NCI-H2107 treated with DMSO at 0.1 percent for 48 hours (cell line): Measurements from ENCODE around the gene THSD7B.
"Not testable (repeated sequence)": the region's sequence is repeated elsewhere in the genome, so short reads cannot be mapped to it uniquely, and the experiment has no call there.

Source experiments
- DNase-seq: peaks from one replicate; lab custom pipeline; 2025; ENCODE audit not compliant: unreplicated experiment; lab: John Stamatoyannopoulos, UW

Gene THSD7B

DNA sequence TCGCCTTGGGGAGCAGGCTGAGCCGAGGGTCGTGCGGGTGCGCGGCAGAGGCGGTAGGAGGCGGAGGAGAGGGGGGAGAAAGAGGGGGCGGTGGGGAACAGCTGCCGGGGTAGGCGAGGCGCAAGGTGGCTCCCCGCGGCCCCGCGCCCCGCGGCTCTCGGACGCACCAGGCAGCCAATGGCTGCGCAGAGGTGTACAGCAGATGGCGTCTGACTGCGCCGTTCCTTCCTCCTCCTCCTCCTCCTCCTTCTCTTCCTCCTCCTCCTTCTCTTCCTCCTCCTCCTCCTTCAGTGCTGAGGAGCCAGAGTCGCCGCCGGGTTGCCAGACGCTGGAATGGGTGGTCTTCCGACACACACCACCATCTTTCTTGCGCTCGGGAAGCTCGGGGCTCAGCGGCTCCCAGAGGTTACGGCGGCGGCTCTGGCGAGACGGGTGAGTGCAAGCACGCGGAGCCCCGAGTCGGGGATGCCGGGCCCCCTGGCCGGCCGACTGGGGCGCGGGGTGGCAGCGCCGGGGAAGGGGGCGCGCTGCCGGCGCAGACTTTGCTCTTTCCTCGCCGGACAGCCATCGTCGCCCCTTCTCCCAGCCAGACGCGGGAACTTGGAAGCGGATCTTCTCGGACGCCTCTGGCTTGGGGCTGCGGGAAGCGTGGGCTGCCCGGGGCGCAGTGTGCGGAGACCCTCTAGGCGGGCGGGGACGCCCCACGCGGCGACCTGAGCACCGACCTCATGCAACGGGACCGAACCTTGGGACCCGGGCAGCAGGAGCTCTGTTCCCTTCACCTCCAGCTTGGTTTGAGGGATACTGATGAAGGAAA is at the start of gene THSD7B:
Gene THSD7B (plus strand): TSS at position 290 of the 817 bp plus-strand sequence. CDS start 116,634 bp downstream, outside the sequence.
- no peak for DNase-seq

GRCh38 chr2:136718273-136718672 is 47.1 kb upstream of the THSD7B start:
- DNase-seq = no peak

GRCh38 chr2:136727973-136728699 is 37.2 kb upstream of the THSD7B start:
- no peak for DNase-seq

DNA sequence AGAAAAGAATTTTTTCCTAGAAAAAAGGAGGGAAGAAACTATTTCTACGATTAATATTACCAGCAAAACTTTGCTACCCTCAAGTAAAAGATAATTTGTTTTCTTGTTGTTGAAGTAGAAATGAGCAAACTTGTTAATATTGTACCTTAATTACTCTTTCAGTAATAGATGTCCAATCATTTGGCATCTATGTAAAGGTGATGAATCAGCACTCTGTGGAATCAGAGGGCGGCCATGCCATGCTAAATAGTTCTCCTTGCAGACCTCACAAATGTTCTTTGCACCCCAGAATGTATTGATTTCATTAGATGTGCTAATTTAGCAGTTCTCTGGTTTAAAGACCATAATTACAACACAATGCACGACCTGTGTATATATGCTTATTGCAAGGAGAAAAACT is 29.1 kb upstream of the THSD7B start:
- DNase-seq = no peak

DNA sequence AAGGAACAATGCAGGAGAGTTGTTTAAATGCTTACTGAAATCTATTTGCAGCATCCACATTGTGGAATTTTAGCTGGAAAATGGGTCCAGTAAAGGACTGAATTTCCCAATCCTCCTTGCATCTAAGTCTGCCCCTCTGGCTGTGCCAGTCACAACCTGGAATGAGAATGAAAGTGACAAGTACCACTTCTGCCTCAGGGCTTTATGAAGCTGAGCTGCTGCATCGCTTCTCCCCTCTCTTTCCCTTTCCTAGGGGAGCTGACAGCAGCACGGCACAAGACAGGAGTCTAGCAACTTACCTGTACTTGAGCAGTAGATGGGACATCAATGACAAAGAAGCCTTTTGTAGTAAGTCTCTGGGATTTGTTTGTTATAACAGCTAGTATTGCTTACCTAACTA is 27.3 kb upstream of the THSD7B start:
- no peak for DNase-seq

GRCh38 chr2:136741471-136741870 is 23.9 kb upstream of the THSD7B start:
- no peak for DNase-seq

DNA sequence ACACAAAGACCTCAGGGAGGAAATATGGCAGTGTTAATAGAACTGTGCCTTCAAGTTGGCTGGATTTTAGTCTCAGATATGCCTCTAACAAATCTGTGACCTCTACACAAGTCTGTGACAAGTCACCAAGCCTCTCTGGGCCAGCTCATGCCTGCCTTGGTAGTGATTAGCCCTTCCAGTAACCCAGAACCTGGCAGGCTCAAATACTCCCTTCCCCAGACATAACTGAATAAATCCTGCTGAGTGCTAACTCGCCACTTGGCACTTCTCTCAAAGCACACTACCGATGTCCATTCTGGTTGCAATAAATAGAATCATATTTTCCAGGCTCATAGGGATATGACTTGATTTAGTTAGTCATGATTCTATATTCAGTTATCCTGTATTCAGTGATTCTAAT is 15.3 kb upstream of the THSD7B start:
- DNase-seq = no peak

DNA sequence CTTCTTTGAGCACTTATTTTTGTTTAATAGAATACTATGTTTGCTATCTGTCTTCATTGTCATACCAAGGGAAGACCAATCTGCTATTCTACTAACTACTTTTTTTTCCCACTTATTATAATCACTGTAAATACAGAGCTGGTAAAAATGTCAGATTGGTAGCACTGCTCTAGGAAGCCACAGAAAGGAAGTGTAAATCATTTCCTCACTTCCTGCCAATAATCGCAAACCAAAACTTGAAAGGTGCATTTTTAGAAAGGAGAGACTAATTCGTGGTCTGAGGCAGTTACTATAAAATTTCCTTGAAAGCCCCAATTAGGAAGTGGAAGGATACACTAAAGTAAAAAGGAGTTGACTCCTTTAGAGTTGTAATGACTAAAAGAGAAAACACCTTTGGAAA is 13.9 kb upstream of the THSD7B start:
- no peak for DNase-seq

DNA sequence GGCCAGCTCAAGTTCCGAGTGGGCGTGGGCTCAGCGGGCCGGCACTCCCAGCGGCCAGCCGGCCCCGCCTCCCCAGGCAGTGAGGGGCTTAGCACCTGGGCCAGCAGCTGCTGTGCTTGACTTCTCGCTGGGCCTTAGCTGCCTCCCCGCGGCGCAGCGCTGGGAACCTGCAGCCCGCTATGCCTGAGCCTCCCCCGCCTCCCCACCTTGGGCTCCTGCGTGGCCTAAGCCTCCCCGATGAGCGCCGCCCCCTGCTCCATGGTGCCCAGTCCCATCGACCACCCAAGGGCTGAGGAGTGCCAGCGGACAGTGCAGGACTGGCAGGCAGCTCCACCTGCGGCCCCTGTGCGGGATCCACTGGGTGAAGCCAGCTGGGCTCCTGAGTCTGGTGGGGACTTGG is 6.8 kb upstream of the THSD7B start:
- not testable (repeated sequence) for DNase-seq

- DNase-seq = no peak
Observed at GRCh38 chr2:136764452-136765255, 691 bp upstream of the THSD7B start.

- DNase-seq = no peak
Observed at GRCh38 chr2:136766073-136766404, 694 bp downstream of the THSD7B start.

DNA sequence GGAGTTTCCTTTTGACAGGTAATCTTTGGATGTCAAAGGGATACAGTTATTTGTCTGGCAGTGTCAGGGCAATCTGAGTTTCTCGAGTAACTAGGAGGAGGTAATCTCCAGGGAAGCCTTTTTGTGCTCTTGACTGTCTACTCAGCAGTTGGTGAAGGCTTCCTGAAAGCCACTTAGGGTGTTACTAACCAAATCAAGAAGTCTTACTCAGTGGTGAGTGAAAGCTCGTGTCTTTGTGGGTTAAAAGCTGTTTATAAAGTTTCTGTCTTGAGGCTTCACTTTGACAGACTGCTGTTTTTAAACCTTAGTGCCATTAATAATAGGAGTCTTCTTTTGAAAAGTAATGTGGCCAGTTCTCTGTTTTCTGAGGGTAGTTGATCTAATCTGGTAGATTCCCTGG is 1.7 kb downstream of the THSD7B start:
- no peak for DNase-seq

DNA sequence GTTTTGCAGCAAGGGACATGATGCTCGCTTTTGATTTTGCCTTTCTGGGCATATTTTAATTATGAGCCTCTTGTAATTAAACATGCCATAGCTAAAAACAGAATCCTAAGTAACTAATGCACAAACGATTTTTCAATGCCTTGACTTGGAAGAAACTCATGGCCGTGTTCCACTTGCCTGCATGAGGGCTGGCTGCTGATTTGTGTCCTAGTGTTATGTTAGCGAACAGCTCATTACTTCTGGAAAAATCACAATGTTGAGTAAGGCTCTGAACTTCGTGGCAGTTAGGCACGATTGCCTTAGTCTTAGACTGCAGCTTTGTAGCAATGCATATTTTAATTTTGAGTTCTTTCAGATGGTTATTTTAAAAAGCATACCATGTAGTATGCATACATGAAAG is 4.5 kb downstream of the THSD7B start:
- DNase-seq = no peak

DNA sequence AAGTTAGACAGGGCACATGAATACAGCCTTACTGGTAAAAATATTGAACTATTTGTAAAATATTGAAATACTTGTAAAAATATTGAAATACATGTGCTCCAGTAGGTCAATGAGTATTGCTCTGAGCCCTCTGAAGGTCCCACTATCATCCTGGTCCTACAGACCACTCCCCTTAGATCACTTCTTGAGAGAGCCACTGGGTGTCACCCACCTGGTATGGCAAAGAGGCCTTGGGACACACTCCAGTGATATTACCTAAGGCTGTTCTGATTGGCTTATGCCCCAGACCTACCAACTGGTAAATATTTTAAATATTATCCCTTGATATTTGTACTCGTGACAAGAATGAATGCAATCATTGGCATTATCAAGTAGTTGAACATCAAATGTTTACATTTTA is 5.0 kb downstream of the THSD7B start:
- no peak for DNase-seq

DNA sequence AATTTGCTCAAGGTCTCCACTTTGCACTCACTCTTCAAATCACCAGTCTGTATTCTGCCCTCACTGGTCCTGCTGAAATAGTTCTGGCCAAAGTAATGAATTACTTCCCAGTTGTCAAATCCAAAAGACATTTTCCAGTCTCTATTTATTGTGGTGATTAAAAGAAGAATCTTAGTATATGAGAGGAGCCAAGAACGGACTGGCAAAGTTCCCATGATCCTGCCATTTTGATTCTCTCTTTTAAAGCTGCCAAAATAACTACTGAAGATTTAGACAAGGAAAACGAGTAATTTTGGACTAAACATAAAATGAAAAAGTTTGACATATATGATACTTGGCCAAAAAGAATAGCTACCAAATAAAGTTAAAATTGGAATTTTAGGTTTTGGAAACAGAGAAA is 12.0 kb downstream of the THSD7B start:
- DNase-seq = no peak

- no peak for DNase-seq
Observed at GRCh38 chr2:136783856-136784255, 18.5 kb downstream of the THSD7B start.

GRCh38 chr2:136785215-136785614 is 19.9 kb downstream of the THSD7B start:
- no peak for DNase-seq

DNA sequence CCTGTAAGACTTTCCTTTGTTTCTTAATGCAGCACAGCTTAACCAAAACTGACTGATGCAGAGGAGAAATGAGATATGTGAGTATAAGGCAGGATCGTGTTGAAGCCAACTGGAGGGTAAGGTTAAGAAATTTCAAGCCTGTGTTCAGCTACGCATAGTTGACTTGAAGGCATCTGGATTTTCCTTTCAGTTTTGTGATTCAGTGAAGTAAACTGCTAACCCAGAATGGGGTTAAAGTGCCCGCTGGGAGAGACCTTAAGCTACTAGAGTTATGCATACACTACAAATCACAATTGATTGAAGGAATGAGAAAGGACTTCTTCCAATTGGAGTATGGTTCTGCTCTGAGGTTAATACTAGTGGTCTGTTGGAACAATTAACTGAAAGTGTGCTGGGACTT is 22.6 kb downstream of the THSD7B start:
- no peak for DNase-seq

- no peak for DNase-seq
Observed at GRCh38 chr2:136796339-136796738, 31.0 kb downstream of the THSD7B start.

- no peak for DNase-seq
Observed at GRCh38 chr2:136798766-136799165, 33.4 kb downstream of the THSD7B start.

GRCh38 chr2:136801661-136802060 is 36.3 kb downstream of the THSD7B start:
- DNase-seq = no peak

DNA sequence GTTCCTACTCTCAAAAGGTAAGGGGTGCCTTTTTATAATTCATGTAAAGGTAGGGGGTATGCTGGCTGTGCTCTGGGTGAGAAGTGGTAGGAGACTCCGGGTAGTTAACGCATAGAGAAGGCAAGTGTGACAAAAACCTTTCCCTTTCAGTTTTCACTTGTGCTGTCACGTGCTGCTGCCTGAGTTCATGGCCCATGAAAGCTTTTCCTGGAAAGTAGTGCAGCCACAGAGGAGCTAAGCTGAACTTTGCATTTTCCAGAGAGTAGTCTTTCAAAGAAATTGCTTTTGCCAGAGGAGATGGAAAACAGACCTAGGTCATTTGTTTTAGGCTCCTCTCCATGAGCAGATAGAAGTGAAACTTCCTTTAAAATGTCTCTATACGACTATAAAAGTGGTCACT is 44.7 kb downstream of the THSD7B start:
- DNase-seq = no peak
